ENCODE data around the gene TIMM8A.

- TF ChIP-seq DR1 (CRISPR knock-in tag; IDR thresholded peaks at IDR 0.05) (no peak), TBL1XR1 (IDR thresholded peaks at IDR 0.05; ENCODE audit: borderline replicate concordance, low read length, partially characterized antibody) (no peak), DNMT1 (CRISPR knock-in tag; IDR thresholded peaks at IDR 0.05) (no peak), KDM5A (IDR thresholded peaks at IDR 0.05; ENCODE audit: borderline replicate concordance, low read length) (no peak), PAWR (CRISPR knock-in tag; IDR thresholded peaks at IDR 0.05; ENCODE audit: borderline replicate concordance) (no peak), GRHL1 (CRISPR knock-in tag; conservative IDR thresholded peaks at IDR 0.05) (no peak), THYN1 (CRISPR knock-in tag; IDR thresholded peaks at IDR 0.05; ENCODE audit: borderline replicate concordance, low read depth) (no peak), ZSCAN5A (CRISPR knock-in tag; IDR thresholded peaks at IDR 0.05; ENCODE audit: borderline replicate concordance) (no peak), POLR2A (IDR thresholded peaks at IDR 0.05; ENCODE audit: insufficient read depth in 1 of 2, low read depth in 2 of 2, low read length in 2 of 2) (no peak)
These were observed 35.2 kb upstream of the TIMM8A start for GRCh38 chrX:101383679-101384205.

Data from HepG2 (cell line).